ENCODE data around the gene FANK1.

The FANK1 gene

DNA sequence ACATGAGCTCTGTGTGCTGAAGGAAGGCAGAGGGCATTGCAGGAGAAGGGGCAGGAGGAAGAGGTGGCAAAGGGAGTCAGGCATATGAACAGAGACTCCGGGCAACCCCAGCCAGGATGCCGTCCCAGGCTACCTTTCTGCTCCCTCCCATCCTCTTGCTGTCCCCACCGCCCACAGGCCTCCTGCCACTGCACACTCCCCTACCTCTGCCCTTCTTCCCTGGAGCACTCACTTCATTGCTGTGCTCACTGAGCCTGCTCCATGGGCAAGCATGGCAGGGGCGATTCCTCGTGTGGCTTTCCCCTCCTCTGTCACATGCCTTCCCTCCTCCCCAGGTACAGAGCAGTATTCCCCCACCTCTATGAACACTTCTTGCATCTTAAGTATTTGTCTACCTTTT, 93.4 kb downstream of the FANK1 start:
- DNase-seq = no peak

DNA sequence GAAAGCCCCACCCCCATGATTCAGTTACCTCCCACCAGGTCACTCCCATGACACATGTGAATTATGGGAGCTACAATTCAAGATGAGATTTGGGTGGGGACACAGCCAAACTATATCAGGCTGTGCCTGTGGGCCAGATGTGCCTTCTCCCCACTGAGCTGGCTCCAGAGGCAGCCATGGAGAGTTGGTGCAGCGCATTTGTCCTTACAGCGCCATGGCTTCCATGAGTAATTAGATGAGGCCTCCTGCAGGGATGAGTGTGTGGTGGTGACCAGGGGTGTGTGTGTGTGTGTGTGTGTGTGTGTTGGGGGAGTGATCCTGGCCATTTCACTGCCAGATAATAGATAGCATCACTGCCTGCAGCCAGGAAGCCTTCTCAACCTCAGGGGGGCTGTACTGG, 94.6 kb downstream of the FANK1 start:
- no peak for DNase-seq

DNA sequence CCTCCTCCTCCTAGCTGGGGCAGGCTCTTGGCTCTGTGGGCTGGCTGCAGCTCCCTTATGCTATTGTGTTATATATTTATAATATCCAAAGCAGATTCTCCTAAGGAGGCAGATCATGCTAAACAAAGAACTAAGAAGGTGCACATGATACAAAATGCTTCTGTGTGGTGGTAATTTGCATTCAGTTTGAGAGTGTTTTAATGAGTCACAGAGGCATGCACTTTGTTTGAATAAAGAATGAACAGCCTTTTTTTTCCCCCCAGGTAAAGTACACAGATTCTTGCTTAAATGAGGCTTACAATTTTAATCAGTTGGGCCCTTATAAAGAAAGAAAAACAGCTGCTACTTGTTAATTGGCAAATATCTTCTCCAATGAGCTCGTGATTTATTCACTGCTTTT, 95.0 kb downstream of the FANK1 start:
- DNase-seq = no peak

DNA sequence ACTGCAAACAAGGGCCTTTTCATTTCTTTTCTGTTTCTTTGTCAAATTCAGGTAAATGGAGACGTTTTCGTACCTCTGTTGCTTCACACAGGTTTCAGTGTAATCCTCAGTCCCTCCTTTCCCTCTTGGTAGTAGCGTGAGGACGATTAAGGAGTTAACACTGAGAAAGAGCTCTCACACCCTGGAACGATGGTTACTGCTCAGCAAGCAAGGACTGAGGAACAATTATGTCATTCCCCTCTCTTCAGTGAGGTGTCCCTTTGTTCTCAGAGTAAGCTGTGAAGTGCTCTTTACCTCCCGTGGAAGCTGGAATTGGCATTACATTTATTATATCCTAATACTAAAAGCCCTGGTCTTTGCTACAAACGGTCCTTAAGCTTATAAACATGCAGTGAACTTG, 95.9 kb downstream of the FANK1 start:
- DNase-seq = no peak

DNA sequence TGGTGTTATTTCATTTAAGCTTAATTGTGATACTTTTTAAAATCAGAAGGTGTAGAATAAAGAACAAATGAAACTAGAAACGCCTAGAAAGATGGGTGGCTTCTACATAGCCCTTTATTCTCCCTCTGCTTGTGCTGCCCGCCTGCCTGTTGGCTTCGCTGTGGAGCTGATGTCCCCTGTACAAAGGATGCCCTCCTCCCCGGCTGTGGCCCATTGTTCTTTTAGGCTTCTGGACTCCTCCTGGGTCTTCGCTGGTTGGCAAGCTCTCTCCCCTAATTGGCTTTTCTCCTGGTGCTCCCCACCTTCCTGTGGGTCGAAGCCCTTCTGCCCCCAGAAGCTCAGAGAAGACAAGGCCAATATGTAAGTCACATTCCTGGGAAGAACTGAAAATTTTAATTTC, 98.2 kb downstream of the FANK1 start:
- DNase-seq = no peak

DNA sequence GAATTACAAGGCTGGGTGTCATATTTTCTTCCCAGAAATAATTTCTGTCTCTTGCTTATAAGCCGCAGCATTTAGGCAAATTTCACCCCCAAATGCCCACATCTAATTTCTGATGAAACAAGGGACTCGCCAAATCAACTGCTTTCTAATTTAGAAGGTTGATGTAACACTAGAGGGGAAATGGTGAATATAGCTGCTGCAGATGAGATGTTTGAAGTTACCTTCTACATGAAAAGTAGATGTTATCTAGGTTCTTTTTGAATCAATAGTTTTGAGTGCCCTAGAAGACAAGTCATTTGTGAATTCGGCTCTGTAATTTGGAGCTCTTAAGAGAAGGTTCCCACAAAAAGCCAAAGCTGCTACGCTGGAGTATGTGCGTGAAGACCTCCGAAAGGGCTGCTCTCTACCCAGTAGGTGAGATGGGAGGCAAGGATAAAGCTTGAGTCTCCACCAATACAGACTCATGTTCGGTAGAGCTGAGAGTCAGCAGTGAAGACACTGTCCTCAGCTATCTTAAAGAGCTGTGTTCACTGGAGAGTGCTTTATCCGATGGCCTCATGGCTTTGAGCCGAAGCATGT, 99.5 kb downstream of the FANK1 start:
- DNase-seq = no peak

DNA sequence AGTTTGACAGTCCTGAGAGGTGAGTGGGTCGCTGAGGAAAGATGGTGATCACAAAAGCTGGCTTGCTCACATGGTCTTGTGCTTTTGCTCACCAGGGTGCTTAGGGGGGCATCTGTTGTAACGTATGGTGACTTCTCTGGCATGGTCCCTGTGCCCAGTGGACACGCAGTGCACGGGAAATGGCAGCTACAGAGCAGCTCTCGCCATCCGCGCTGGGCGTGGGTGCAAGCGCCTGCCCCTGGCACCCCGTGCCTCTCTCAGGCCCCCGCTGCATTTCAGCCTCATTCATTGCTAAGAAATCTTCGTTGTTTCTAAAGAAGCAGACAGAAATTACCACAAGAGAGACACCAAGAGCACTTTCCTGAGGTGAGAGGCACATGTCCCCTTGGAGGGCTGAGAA, 101.2 kb downstream of the FANK1 start:
- DNase-seq = no peak

DNA sequence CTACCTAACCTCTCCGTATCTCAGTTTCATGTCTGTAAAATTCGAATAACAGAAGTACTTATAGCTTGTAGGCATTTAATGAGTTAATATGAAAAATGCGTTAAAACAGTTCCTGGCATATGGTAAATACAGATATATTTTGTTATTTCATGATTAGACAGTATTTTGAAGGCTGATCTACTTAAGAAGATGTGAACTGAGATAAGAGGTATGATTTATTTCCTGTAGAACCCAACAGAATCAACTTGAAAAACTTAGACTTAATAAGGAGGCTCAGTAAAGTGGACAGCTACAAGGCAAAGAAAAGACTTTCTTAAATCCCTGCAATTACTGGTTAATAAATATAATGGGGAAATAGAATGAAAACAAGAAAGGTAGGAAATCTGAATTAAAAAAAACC, 103.3 kb downstream of the FANK1 start:
- DNase-seq = no peak

DNA sequence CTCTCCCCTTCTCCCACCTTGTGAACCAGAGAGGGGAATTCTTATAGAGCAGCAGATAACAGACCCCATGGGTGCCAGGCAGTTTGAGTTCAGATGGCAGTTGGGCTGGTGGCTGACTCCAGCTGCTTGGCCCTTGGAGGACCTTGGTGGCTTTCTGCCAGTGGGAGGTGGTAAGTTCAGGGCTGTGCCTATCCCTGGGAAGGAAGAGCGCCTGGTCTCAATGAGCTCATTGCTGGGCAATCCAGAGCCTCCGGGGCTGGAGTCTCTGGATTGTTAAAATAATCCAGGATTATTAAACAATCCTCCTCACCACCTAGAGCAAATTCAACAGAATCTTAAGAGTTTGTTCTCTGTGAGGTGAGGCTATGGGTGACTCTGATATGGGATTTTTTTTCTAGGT, 105.2 kb downstream of the FANK1 start:
- DNase-seq = no peak

DNA sequence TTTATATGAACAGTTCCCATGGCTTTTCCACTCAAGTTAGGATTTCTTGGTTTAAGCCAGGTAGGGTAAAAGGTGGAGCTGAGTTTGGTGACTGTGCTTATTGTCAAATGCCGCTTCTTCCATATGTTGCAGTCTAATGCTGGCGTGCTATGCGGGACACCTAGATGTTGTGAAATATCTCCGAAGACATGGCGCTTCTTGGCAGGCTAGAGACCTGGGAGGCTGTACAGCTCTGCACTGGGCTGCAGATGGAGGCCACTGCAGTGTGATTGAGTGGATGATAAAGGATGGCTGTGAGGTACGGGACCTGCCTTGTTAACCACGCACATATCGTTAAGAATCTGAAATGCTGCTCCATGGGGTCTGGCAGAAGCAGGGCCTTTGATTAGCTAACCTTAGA, 108.4 kb downstream of the FANK1 start:
- DNase-seq = no peak

DNA sequence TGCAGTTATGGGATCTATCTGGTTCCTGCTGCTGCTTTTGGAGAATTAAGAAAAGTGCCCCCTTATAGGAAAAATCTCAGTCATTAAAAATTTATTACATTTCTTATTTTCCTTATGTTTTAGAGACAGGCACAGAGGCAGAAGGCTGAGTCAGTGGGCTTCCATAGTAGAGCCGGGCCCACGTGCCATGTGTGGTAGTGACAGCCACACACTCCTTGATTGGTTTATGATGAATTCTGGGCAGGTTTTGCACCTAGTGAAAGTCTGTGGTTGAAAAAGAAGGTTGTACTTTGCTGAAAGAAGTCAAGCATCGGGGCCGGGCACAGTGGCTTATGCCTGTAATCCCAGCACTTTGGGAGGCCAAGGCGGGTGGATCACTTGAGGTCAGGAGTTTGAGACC, 109.9 kb downstream of the FANK1 start:
- DNase-seq = no peak

DNA sequence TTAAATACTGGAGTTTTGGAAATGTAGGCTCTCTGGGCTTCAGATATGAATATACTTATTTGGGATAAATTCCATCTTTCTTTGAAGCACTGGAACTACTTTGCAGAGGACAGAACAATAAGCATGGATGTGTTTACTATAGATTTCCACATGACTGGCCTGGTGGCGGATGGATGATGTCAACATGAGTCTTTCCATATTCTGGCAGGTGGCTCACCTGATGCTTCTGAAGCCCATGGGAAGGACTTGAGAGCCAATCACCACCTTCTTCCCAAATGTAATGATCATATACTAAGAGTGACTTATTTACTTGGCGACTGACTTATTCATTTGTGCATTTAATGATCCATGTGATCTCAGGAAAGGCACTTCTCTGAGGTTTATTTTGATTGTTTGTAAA, 110.5 kb downstream of the FANK1 start:
- DNase-seq = no peak

DNA sequence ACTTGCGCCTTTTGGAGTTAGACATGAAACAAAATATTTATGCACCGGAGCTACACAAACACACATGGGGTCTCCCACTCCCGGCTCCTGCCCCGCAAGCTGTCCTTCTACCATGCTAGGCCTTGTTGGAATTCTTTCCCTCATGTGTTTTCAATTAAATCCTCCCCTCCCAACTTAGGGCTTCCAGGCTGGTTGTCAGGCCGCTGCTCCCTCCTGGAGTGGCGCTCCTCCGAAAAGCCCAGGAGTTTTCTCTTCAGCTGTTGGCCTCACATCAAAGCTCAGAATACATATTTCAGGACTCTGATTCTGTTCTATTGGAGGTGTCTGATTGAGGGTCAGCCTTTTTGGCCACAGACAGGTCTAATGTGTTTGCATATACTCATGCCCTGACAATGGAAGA, 113.3 kb downstream of the FANK1 start:
- no peak for DNase-seq

DNA sequence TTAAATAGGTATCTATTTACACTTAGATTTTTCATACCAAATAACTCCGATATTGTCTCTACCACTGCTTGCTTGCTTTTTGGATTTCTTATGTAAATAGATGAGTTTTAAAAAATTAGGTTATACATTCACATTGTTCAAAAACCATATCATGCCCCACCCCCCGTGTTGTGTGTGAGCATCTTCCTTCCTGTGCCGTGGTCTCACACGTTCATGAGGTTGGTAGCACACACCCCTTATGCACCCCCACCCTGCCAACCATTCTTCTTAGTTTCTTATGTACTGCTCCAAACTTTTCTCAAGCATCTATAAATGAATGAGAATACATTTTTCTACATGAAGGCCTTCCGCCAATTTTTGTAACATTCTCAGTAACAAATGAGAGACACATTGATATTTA, 115.6 kb downstream of the FANK1 start:
- DNase-seq = no peak

DNA sequence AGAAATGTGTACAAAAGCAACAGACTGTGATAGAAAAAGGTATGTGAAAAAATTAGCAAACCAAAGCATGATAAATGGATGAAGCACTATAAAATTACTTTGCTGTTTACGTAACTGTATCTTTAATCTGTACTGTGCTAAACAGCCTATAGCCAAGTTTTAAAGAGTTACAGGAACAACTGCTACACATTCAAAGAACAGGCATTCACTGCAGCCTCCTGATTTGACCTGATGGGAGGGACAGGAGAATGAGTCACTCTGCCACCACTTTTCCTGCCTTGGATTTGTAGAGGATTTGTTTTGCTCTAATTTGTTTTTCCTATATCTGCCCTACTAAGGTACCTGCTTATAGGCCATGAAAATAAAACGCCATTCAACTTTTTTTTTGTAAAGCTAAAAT, 116.1 kb downstream of the FANK1 start:
- no peak for DNase-seq

DNA sequence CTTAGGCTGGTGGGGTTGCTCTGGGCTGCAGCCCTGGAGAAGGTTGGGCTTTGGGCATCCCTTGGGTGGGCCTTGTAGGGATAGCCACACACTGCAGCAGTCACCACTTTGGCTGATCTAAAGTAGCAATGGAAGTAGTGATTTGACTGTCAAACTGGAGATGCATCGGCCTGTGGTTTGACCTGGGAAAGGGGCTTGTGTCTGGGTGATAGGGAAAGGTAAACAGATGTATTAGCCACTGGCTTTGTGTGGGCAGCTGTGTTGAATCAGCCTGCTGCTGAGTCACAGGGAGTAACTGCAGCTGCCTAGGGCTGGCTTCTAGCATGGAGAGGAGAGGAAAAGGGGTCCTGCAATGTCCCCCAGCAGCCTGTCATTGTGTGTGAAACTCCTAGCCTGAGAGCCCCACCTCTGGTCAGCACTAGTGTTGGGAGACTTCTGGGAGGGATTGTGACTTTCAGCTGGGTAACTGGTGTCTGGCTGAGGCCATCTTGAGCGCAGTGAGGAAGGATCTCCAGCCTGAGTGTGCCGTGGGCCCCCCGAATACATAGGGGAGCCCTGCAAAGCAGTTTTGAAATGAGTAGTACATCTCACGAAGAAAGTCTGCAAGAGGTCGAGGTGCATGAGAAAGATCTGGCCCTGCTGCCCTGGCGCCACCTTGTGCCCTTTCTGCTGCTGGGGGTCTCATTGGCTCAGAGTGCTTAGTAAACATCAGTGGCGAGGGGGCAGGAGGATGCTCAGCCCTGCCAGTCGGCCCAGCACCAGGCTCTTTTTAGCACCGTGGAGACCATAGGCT, 117.3 kb downstream of the FANK1 start:
- DNase-seq = no peak

DNA sequence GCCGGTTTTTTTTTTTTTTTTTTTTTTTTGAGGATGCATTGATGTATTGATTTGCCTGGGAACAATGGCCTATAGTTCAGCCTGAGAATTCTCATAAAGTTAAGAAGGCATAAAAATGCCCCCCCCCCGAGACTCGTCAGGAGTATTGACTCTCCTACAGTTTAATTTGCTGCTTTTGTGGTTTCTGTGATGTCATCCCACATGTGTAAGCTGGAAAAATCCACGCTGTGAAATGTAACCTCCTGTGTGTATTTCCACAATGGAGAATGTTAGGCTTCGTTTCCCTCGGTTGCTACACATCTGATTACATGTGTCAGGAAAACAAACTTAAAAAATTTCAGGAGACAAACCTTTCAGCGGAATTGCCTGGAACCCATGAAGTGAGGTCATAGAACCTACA, 117.9 kb downstream of the FANK1 start:
- DNase-seq = no peak

DNA sequence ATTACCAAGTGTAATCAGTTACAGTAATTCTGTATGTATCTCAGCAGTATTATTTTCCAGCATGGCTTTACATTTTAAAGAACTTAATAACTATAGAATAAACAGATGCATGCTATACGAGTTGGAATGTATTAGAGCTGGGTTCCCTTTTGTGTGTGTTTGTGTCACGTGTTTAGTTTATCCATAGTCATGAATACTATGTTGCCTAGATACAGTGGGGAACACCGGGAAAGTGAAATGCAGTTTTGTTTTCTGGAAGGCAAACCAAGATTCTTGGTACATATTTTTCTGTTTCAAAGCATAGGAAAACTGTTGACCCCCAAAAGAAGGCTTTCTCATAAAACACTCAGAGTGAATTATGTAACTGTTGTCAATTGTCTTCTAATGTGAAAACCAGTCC, 119.0 kb downstream of the FANK1 start:
- no peak for DNase-seq

DNA sequence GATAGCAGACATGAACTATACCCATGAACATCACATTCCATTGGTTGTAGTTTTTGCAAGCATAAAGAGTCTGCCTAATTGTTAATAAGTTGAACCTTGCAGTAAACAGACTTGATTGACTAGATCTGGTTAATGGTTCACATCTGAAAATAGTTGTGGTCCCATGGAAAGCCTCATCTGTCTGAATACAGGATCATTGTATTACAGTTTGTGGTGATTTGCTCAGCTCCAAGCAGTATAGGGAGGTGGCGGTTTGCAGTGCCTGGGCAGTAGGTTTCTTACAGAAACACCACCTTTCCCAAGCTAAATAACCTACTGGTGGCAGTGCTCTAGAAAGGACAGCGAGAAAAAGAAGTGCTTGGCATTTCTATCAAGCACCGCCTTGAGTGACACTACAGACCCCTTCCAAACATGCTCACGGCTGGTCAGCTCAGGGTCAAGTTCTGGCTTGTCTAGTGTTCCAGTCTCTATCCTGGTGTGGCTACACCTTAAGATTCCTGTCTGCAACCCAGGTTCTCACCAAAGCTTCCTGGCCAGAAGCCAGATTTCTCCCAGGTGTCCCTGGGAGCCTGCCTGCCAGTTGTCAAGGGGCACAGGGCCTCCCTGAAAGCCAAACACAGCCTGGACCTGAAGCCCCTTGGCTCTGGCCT, 119.9 kb downstream of the FANK1 start:
- DNase-seq = no peak

DNA sequence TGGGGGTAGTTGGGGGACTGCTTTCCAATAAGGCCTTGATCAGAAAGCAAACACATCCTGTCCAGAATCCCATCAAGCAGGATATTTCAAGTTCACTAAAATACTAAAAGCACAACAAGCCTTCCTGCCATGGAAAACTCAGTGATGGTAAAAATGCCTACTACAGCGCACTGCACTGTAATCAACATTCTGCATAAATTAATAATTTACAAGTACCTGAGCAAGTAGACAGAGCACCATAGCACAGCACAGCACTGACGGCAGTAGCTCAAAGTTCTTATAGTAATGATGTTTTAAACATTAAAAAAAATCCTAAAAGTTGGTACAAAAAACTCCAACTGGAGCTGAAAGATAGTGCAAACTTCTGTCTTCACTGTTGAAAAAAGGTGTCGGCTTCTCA, 120.5 kb downstream of the FANK1 start:
- DNase-seq = no peak

DNA sequence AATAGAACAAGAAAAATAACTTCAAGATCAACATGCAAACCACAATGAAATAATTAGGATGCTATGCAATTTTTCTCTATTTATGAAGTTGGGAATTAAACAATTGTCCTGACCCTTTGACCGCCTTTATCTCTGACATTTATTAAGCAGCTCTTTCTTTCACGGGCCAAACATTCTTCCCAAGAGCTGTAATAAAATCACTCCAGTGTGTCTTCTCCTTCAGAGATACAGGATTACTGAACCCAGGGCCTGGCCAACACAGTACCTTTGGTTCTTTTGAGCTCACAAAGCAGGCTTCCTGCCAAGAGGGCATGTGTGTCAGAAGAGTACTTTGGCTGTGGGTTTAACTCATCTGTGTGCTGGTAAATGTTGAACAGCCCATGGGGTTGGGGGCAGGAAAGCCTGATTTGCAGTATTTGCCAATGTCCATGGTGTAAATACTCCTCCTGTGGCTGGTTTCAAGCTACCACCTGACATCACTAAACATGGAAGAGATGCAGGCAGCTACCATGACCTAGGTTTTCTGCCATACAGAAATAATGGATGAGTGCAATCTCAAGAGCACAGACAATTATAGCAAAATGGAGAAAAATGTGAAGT, 121.7 kb downstream of the FANK1 start:
- DNase-seq = no peak

DNA sequence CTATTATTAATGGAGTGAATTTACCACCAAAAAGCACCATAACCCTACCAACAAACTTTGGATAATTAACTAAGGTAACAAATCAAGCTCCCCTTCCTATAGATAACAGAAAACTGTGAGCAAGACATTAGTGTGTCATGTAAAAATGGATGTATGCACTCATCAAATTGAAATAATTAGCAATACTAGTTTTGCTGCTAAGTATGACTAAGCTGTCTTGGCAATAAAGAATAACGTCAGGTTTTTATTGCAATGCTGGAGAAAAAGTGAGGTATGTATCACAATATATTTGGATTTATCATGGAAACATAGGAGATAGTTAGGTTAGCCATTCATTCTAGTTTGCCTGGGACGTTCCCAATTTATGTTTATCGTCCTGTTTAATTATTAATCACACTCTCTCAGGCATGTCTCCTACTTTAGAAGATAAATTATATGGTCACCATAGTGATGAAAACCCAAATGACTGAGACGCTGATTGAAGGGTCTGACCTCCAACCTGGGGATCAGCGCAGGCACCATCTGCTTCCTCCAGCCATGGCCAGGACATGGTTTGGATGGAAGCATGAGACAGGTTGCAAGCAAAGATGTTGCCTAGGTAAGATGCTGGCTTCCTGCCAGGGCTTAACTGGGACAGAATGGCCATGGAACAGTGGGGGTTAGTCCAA, 125.6 kb downstream of the FANK1 start:
- DNase-seq = no peak

DNA sequence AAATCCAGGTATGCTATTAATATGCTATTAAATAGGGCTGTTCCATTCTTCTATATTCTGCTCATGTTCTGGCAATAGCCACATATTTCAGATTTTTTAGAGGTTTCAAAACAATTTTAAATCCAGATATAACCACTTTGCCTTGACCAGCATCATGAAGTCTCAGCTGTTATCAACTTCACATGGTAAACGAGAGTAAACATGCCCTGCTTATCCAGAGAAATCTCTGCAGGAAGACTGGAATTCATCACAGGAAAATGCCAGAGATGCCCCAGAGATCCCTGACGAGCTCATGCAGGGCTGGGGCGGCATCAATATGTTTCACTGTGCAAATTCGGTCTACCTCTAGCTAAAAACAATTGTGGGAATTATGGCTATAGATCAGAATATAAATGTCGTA, 126.5 kb downstream of the FANK1 start:
- no peak for DNase-seq
